Bronchial epithelial cell (primary cell): ENCODE measurements around the gene SYCN. TPM values are rescaled to one million over a fixed set of nuclear protein-coding genes. Genes with fewer than 3 reads are reported as not detected.

Experiments
- DNase-seq: peaks from one replicate; pipeline ENCODE4 v3.0.0-alpha.2; 2010; ENCODE audit warnings: low read depth
- FAIRE-seq: peaks from 2 replicates; lab custom pipeline; 2011; peaks lifted over from hg19 to GRCh38; lab: Jason Lieb, UNC
- H3K27me3 ChIP-seq: 2 replicates; pipeline ENCODE4 v1.5.1; 2011; ENCODE audit warnings: low read length; ENCODE audit not compliant: control insufficient read depth, insufficient read depth
- H3K36me3 ChIP-seq: 2 replicates; pipeline ENCODE4 v1.5.1; 2011; ENCODE audit warnings: low read length; ENCODE audit not compliant: control insufficient read depth, insufficient read depth
- H3K4me3 ChIP-seq: 2 replicates; pipeline ENCODE4 v1.5.1; 2011; ENCODE audit warnings: mild to moderate bottlenecking, low read depth, low read length, control low read depth
- CTCF ChIP-seq: IDR thresholded peaks from 2 replicates; pipeline ENCODE4 v1.5.1; 2011; ENCODE audit warnings: mild to moderate bottlenecking, moderate library complexity, low read length, control low read depth, inconsistent platforms; ENCODE audit not compliant: insufficient read depth, severe bottlenecking
- total RNA-seq: library from RNA; depleted of rRNA; stranded (reverse); fragments of >200 nt; gene quantifications from 2 replicates; pipeline ENCODE4 v1.2.1, GENCODE V29; 2014

Gene SYCN
- total RNA-seq, 1 donor from 2014 or later = not detected

DNA sequence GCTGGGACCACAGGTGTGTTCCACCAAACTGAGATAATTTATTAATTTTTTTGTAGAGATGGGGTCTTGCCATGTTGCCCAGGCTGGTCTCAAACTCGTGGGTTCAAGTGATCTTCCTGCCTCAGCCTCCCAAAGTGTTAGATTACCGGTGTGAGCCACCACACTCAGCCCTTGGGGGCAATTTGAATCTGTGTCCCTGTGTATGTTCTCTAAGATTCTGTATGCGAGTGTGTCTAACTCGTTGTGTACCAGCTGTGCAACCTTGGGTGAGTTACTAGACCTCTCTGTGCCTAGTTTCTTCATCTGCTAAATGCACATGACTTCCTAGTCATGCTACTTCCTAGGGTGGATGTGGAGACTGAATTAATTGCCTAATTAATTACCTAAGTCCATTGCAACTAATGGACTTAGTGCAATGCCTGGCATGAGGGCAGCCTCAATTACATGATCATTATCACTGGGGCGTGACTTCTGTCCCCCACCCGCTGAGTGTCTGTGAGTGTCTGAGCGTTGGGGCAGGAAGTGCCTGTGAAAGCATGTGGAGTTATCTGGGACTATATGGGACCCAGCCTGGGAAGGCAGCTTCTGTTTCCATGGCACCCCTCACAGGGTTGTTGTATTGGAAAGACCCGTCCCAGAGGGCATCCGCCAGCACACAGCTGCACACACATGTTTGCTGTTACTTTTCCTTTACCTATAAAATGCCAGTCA, 9.1 kb downstream of the SYCN start:
- no peak for TF ChIP-seq CTCF
- no peak for DNase-seq
- H3K4me3 ChIP-seq = no peak overlapping the region
- H3K27me3 ChIP-seq = peaks cover 6% of the 10 kb centered on the region
- no peaks in the 10 kb centered on the region for H3K36me3 ChIP-seq
- no peak for FAIRE-seq

DNA sequence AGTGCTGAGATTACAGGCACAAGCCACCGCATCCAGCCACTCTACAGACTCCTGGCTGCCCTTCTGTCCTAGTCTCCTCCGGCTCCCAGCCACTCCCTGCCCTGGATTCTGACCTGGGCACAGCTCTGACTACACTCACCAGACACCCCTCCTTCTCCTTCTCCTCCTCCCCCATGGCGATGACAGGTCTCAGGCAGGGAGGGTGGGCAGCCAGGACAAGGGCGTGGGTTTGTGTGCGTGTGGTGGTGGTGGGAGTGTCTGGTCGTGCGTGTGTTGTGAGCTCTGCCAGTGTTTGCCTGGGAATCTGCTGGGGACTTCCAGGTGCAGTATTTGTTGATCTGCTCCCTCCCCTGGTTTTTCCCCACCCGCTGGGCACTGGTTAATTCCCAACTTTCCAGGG, 10.3 kb downstream of the SYCN start:
- FAIRE-seq (no peak), DNase-seq (no peak)
- H3K4me3 ChIP-seq = no peak overlapping the region
- no peaks in the 10 kb centered on the region for H3K36me3 ChIP-seq
- TF ChIP-seq CTCF = no peak
- peaks cover 5% of the 10 kb centered on the region for H3K27me3 ChIP-seq

- Histone ChIP-seq H3K4me3 (no peak overlapping the region), H3K27me3 (peaks cover 3% of the 10 kb centered on the region), H3K36me3 (no peaks in the 10 kb centered on the region)
- no peak for TF ChIP-seq CTCF
- DNase-seq = no peak
- FAIRE-seq = no peak
Measured at GRCh38 chr19:39192846-39193245, 11.2 kb downstream of the SYCN start.

GRCh38 chr19:39190768-39191167, 13.3 kb downstream of the SYCN start:
- H3K4me3 ChIP-seq = no peak overlapping the region
- H3K27me3 ChIP-seq = no peaks in the 10 kb centered on the region
- no peaks in the 10 kb centered on the region for H3K36me3 ChIP-seq
- FAIRE-seq (no peak), DNase-seq (no peak)
- TF ChIP-seq CTCF = no peak

GRCh38 chr19:39188960-39189359, 15.1 kb downstream of the SYCN start:
- FAIRE-seq (no peak), DNase-seq (no peak)
- no peak for TF ChIP-seq CTCF
- H3K36me3 ChIP-seq = no peaks in the 10 kb centered on the region
- no peaks in the 10 kb centered on the region for H3K27me3 ChIP-seq
- H3K4me3 ChIP-seq = no peak overlapping the region

- no peak for TF ChIP-seq CTCF
- FAIRE-seq = no peak
- Histone ChIP-seq H3K36me3 (no peaks in the 10 kb centered on the region), H3K27me3 (no peaks in the 10 kb centered on the region), H3K4me3 (no peak overlapping the region)
- DNase-seq = no peak
Measured at GRCh38 chr19:39187552-39187943, 16.5 kb downstream of the SYCN start.
